ENCODE results near the gene SRGAP2C. TPM values are rescaled to one million over a fixed set of nuclear protein-coding genes. Genes with fewer than 3 reads are reported as not detected.
"Not testable (repeated sequence)": the region's sequence is repeated elsewhere in the genome, so short reads cannot be mapped to it uniquely, and the experiment has no call there.

SRGAP2C gene
- total RNA-seq, 1 donor from 2014 or later, result 65.3 TPM

DNA sequence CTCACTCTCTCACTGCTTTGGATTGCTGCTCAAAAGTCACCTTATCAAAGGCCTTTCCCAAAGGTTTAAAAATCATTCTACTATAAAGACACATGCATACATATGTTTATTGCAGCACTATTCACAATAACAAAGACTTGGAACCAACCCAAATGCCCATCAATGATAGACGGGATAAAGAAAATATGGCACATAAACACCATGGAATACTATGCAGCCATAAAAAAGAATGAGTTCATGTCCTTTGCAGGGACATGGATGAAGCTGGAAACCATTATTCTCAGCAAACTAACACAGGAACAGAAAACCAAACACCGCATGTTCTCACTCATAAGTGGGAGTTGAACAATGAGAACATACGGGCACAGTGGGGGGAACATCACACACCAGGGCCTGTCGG is 45.9 kb downstream of the SRGAP2C start:
- H3K4me3 ChIP-seq (ENCODE audit: insufficient read depth, low read depth, low read length); H2AFZ ChIP-seq (ENCODE audit: low read depth, low read length); H3K4me1 Mint-ChIP-seq (ENCODE audit: low read depth, unreplicated experiment); H3K79me2 ChIP-seq (ENCODE audit: insufficient read depth, low read length); H3K27me3 ChIP-seq (ENCODE audit: insufficient read depth, low read length); H3K27ac ChIP-seq (ENCODE audit: low read depth, low read length); FAIRE-seq; H3K27ac Mint-ChIP-seq (ENCODE audit: unreplicated experiment); H3K9me3 ChIP-seq (ENCODE audit: insufficient read depth, low read depth, low read length); DNase-seq (ENCODE audit: low read depth); H3K27me3 Mint-ChIP-seq (ENCODE audit: low read depth, unreplicated experiment); H3K4me1 ChIP-seq (ENCODE audit: insufficient read depth, low read length); H4K20me1 ChIP-seq (ENCODE audit: insufficient read depth, low read length); H3K36me3 Mint-ChIP-seq (ENCODE audit: low read depth, unreplicated experiment); H3K9ac ChIP-seq (ENCODE audit: low read length); H3K4me2 ChIP-seq (ENCODE audit: low read length); H3K9me3 Mint-ChIP-seq (ENCODE audit: unreplicated experiment); H3K36me3 ChIP-seq (ENCODE audit: insufficient read depth, low read length); H3K4me3 Mint-ChIP-seq (ENCODE audit: unreplicated experiment): not testable (repeated sequence)

DNA sequence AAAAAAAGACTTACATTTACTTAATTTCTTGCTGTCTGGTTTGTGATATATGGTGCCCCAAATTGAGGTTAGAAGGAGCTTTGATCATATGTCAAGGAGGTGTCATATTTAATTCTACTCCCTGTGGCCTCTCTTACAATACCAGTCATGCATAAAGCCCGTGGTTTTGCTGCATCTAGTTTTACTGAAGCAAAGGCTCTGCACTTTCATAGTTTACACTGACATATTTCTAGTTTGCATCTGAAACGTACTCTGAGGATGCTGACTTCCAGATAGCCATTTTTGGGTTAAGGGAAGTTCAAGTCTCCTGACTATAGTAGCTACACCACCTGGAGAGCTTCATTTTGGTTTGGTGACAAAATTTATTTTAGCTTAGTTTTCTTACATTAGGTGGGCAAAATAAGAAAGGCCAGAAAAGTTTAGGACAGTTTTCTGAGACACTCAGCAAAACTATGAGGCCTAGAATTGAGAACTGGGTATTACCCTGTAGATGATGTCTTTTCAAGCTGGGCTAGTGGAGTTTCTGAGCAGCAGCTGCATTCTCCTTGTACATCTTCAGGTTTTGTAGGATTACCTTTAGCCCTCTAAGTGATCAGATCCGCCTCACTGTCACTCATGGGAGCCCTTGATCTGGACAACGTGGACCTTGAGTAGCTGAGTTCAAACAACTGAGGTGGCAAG is 47.8 kb downstream of the SRGAP2C start:
- H3K9ac ChIP-seq (ENCODE audit: low read length); H3K4me3 Mint-ChIP-seq (ENCODE audit: unreplicated experiment); H3K27me3 ChIP-seq (ENCODE audit: insufficient read depth, low read length); H3K36me3 Mint-ChIP-seq (ENCODE audit: low read depth, unreplicated experiment); H3K4me1 Mint-ChIP-seq (ENCODE audit: low read depth, unreplicated experiment); H3K27ac Mint-ChIP-seq (ENCODE audit: unreplicated experiment); H3K4me3 ChIP-seq (ENCODE audit: insufficient read depth, low read depth, low read length); H2AFZ ChIP-seq (ENCODE audit: low read depth, low read length); H3K4me2 ChIP-seq (ENCODE audit: low read length); FAIRE-seq; H3K4me1 ChIP-seq (ENCODE audit: insufficient read depth, low read length); H4K20me1 ChIP-seq (ENCODE audit: insufficient read depth, low read length); DNase-seq (ENCODE audit: low read depth); H3K9me3 Mint-ChIP-seq (ENCODE audit: unreplicated experiment); H3K79me2 ChIP-seq (ENCODE audit: insufficient read depth, low read length); H3K36me3 ChIP-seq (ENCODE audit: insufficient read depth, low read length); H3K27ac ChIP-seq (ENCODE audit: low read depth, low read length); H3K27me3 Mint-ChIP-seq (ENCODE audit: low read depth, unreplicated experiment); H3K9me3 ChIP-seq (ENCODE audit: insufficient read depth, low read depth, low read length): not testable (repeated sequence)

DNA sequence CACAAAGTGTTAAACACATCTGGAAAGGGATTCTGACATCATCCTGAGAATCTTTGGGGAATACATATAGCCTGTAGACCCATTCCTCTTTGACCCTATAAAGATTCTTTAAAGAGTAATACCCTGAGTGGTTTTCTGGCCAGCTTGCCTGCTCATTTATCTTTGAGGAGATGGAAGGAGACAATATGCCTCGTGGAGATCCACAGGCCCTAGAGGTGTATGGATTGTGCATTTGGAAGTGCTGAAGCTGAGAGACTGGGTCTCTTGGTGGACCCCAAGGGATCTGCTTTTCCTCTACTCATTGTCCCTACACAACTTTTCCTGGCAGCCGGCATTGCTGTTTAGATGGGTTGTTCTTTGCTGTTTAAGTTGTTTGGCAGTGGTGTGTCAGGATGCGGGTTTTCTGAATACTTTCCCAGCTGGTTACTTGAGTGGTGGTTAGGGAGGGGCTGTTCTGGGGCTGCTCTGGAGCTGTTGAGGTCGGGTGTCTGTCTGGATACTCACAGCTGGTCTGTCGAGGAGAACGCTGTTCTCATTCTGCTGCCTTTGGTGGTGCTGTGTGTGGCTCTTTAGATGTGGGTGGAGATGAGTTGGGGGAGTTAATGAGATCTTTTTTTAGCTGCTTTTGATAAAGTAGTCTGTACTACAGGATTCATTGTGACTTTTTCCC is 49.5 kb downstream of the SRGAP2C start:
- DNase-seq (ENCODE audit: low read depth); H3K27me3 ChIP-seq (ENCODE audit: insufficient read depth, low read length); H3K4me1 Mint-ChIP-seq (ENCODE audit: low read depth, unreplicated experiment); H3K9ac ChIP-seq (ENCODE audit: low read length); H4K20me1 ChIP-seq (ENCODE audit: insufficient read depth, low read length); H3K4me3 ChIP-seq (ENCODE audit: insufficient read depth, low read depth, low read length); H2AFZ ChIP-seq (ENCODE audit: low read depth, low read length); H3K79me2 ChIP-seq (ENCODE audit: insufficient read depth, low read length); FAIRE-seq; H3K9me3 Mint-ChIP-seq (ENCODE audit: unreplicated experiment); H3K36me3 ChIP-seq (ENCODE audit: insufficient read depth, low read length); H3K27me3 Mint-ChIP-seq (ENCODE audit: low read depth, unreplicated experiment); H3K9me3 ChIP-seq (ENCODE audit: insufficient read depth, low read depth, low read length); H3K36me3 Mint-ChIP-seq (ENCODE audit: low read depth, unreplicated experiment); H3K4me1 ChIP-seq (ENCODE audit: insufficient read depth, low read length); H3K27ac Mint-ChIP-seq (ENCODE audit: unreplicated experiment); H3K4me3 Mint-ChIP-seq (ENCODE audit: unreplicated experiment): not testable (repeated sequence)
- Histone ChIP-seq H3K27ac (ENCODE audit: low read depth, low read length) (peak overlapping the region; percentile 47), H3K4me2 (ENCODE audit: low read length) (peak overlapping the region; percentile 57)

DNA sequence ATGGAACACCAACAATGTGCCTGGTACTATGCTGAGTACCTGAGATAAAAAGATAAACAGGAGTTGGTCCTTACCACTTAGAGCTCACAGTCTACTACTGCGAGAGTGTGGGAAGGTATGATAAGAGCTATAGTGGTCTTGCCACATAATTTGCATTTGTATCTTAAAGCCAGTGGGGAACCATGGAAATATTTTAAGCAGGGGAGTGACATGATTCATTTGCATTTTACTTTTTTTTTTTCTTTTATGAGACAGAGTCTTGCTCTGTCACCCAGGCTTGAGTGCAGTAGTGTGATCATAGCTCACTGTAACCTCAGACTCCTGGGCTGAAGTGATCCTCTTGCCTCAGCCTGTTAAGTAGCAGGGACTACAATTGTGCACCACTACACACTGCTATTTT is 53.6 kb downstream of the SRGAP2C start:
- H3K9me3 Mint-ChIP-seq (ENCODE audit: unreplicated experiment); H3K9ac ChIP-seq (ENCODE audit: low read length); H3K79me2 ChIP-seq (ENCODE audit: insufficient read depth, low read length); DNase-seq (ENCODE audit: low read depth); H3K4me2 ChIP-seq (ENCODE audit: low read length); H3K9me3 ChIP-seq (ENCODE audit: insufficient read depth, low read depth, low read length); H3K27ac ChIP-seq (ENCODE audit: low read depth, low read length); H3K36me3 ChIP-seq (ENCODE audit: insufficient read depth, low read length); H3K4me1 ChIP-seq (ENCODE audit: insufficient read depth, low read length); FAIRE-seq; H3K27ac Mint-ChIP-seq (ENCODE audit: unreplicated experiment); H3K4me1 Mint-ChIP-seq (ENCODE audit: low read depth, unreplicated experiment); H3K27me3 ChIP-seq (ENCODE audit: insufficient read depth, low read length); H3K4me3 Mint-ChIP-seq (ENCODE audit: unreplicated experiment); H3K4me3 ChIP-seq (ENCODE audit: insufficient read depth, low read depth, low read length); H4K20me1 ChIP-seq (ENCODE audit: insufficient read depth, low read length); H3K36me3 Mint-ChIP-seq (ENCODE audit: low read depth, unreplicated experiment); H3K27me3 Mint-ChIP-seq (ENCODE audit: low read depth, unreplicated experiment); H2AFZ ChIP-seq (ENCODE audit: low read depth, low read length): not testable (repeated sequence)

DNA sequence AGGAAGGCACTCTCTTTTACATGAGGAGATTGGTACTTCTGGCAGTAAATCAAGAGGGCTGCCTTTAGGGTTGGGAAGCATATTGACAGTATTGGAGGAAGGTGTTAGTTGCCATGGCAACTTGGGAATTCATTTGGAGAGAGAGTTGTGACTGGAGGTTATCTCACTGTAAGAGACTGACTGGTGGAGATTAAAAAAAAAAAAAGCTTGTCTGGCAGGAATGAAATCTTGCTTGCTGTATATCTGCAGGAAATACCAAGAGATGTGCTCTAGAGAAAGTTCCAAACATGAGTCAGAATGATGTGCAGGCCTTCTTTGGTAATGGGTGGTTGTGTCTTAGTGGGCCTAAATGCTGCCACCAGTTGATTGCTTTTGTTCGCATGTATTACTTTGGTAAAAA is 59.1 kb downstream of the SRGAP2C start:
- H3K27me3 ChIP-seq (ENCODE audit: insufficient read depth, low read length); DNase-seq (ENCODE audit: low read depth); H3K4me3 Mint-ChIP-seq (ENCODE audit: unreplicated experiment); H3K4me1 Mint-ChIP-seq (ENCODE audit: low read depth, unreplicated experiment); H3K4me2 ChIP-seq (ENCODE audit: low read length); FAIRE-seq; H3K27me3 Mint-ChIP-seq (ENCODE audit: low read depth, unreplicated experiment); H3K27ac Mint-ChIP-seq (ENCODE audit: unreplicated experiment); H3K79me2 ChIP-seq (ENCODE audit: insufficient read depth, low read length); H3K4me1 ChIP-seq (ENCODE audit: insufficient read depth, low read length); H3K27ac ChIP-seq (ENCODE audit: low read depth, low read length); H3K4me3 ChIP-seq (ENCODE audit: insufficient read depth, low read depth, low read length); H4K20me1 ChIP-seq (ENCODE audit: insufficient read depth, low read length); H3K36me3 Mint-ChIP-seq (ENCODE audit: low read depth, unreplicated experiment); H2AFZ ChIP-seq (ENCODE audit: low read depth, low read length); H3K9me3 ChIP-seq (ENCODE audit: insufficient read depth, low read depth, low read length); H3K9me3 Mint-ChIP-seq (ENCODE audit: unreplicated experiment); H3K9ac ChIP-seq (ENCODE audit: low read length); H3K36me3 ChIP-seq (ENCODE audit: insufficient read depth, low read length): not testable (repeated sequence)

DNA sequence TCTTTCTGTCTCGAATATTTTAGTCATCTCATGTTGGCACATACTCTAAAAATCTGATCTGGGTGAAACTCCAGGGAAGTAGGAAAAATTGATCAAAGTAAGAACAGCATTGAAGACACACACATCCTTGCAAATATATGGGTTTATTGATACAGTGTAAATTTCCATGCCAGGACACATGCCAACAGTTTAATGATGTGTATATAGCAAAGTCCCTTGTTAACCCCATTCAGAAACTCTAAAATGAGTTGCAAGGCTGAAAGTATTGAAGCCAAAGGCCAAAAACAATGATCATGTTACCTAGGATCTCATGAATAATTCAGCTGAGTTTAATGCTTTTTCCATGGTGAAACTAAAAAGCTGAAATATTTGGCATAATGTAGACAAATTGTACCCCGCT is 61.6 kb downstream of the SRGAP2C start:
- H3K9me3 Mint-ChIP-seq (ENCODE audit: unreplicated experiment); H3K4me3 Mint-ChIP-seq (ENCODE audit: unreplicated experiment); H3K4me1 Mint-ChIP-seq (ENCODE audit: low read depth, unreplicated experiment); H3K4me1 ChIP-seq (ENCODE audit: insufficient read depth, low read length); H2AFZ ChIP-seq (ENCODE audit: low read depth, low read length); H3K9me3 ChIP-seq (ENCODE audit: insufficient read depth, low read depth, low read length); H3K36me3 ChIP-seq (ENCODE audit: insufficient read depth, low read length); H3K4me3 ChIP-seq (ENCODE audit: insufficient read depth, low read depth, low read length); H3K36me3 Mint-ChIP-seq (ENCODE audit: low read depth, unreplicated experiment); H3K4me2 ChIP-seq (ENCODE audit: low read length); H3K27ac Mint-ChIP-seq (ENCODE audit: unreplicated experiment); H3K27me3 Mint-ChIP-seq (ENCODE audit: low read depth, unreplicated experiment); DNase-seq (ENCODE audit: low read depth); H3K27me3 ChIP-seq (ENCODE audit: insufficient read depth, low read length); H3K27ac ChIP-seq (ENCODE audit: low read depth, low read length); H4K20me1 ChIP-seq (ENCODE audit: insufficient read depth, low read length); FAIRE-seq; H3K9ac ChIP-seq (ENCODE audit: low read length); H3K79me2 ChIP-seq (ENCODE audit: insufficient read depth, low read length): not testable (repeated sequence)
